K562 (cell line): ENCODE results near the gene MYEF2. TPM values are rescaled to one million over a fixed set of nuclear protein-coding genes. Genes with fewer than 3 reads are reported as not detected.

Source experiments
- ATAC-seq: fragments of 200-7000 bp; cut with Tn5 transposase; 3 replicates; pipeline ENCODE4 v1.9.1; 2020; ENCODE audit warnings: moderate library complexity
- BruUV-seq: library from RNA; stranded (reverse); fragments of 400-500 nt; replicated peaks from 2 replicates; lab custom pipeline; 2021; lab: Mats Ljungman, UMichigan
- CTCF ChIA-PET: fragments of 300-600 bp; formaldehyde crosslinking; extraction: SDS; loops from one replicate; lab custom pipeline; 2021; ENCODE audit warnings: low intra/inter-chr PET ratio; lab: Yijun Ruan, JAX
- POLR2A ChIA-PET: fragments of 300-600, 350-650 bp; sonication (Branson Sonifier 250); formaldehyde crosslinking; extraction: SDS; loops from one replicate; lab custom pipeline; 2021; ENCODE audit warnings: antibody characterized with exemption, inconsistent platforms; lab: Yijun Ruan, JAX
- DNase-seq, 4 experiments: peaks; one replicate each; pipeline versions ENCODE4 v3.0.0 to v3.0.0-alpha.2; 2011 to 2018; ENCODE audit warnings: low spot score in 3 of 4, mixed read lengths in 3 of 4; ENCODE audit errors: extremely low read depth in 1 of 4
- FAIRE-seq: peaks from 2 replicates; lab custom pipeline; 2011; peaks lifted over from hg19 to GRCh38; lab: Jason Lieb, UNC
- H2AFZ ChIP-seq: 2 replicates; pipeline ENCODE4 v1.6.0; 2011; ENCODE audit warnings: low read depth, low read length, control low read depth, inconsistent platforms
- H3K27ac ChIP-seq: fragments of 200-600 bp; 3 replicates; pipeline ENCODE4 v1.8.0; 2011; ENCODE audit warnings: low read depth, mild to moderate bottlenecking, control low read depth, inconsistent platforms, low read length, moderate library complexity, mixed read lengths; ENCODE audit errors: extremely low read depth
- H3K27me3 ChIP-seq, 2 experiments: fragments of 300-600 bp in 1 of 2; 2 replicates in 1 of 2; 3 replicates in 1 of 2; pipeline versions ENCODE4 v1.6.0 to v1.8.0; 2011; ENCODE audit warnings: inconsistent platforms in 2 of 2, low read length in 2 of 2, mild to moderate bottlenecking in 1 of 2, mixed read lengths in 1 of 2, moderate library complexity in 1 of 2; ENCODE audit not compliant: control insufficient read depth in 2 of 2, insufficient read depth in 2 of 2
- H3K36me3 ChIP-seq: fragments of 300-600 bp; 3 replicates; pipeline ENCODE4 v1.8.0; 2011; ENCODE audit warnings: mild to moderate bottlenecking, low read length, inconsistent platforms; ENCODE audit not compliant: control insufficient read depth, insufficient read depth
- H3K4me1 ChIP-seq, 2 experiments: fragments of 200-600 bp in 1 of 2; replicated peaks in 1 of 2; 2 replicates in 1 of 2; 3 replicates in 1 of 2; pipeline versions ENCODE4 v1.5.1 to v1.8.0; 2011; ENCODE audit warnings: inconsistent platforms in 2 of 2, low read length in 2 of 2, mild to moderate bottlenecking in 1 of 2, mixed read lengths in 1 of 2, moderate library complexity in 1 of 2; ENCODE audit not compliant: control insufficient read depth in 2 of 2, insufficient read depth in 2 of 2
- H3K4me2 ChIP-seq: 2 replicates; pipeline ENCODE4 v1.6.1; 2011; ENCODE audit warnings: low read length, control low read depth, inconsistent platforms, mixed read lengths; ENCODE audit not compliant: insufficient read depth
- H3K4me3 ChIP-seq: fragments of 200-600 bp; sonication (generic), shearing (Covaris generic); 2 replicates; pipeline ENCODE4 v1.5.1; 2016; ENCODE audit warnings: control low read depth, inconsistent platforms
- H3K79me2 ChIP-seq: fragments of 200-600 bp; 3 replicates; pipeline ENCODE4 v1.8.0; 2011; ENCODE audit warnings: low read length, inconsistent platforms; ENCODE audit not compliant: control insufficient read depth, insufficient read depth
- H3K9ac ChIP-seq, 2 experiments: 2 replicates each; pipeline versions ENCODE4 v1.6.0 to v1.6.1; 2011; ENCODE audit warnings: low read depth in 2 of 2, low read length in 2 of 2, control low read depth in 1 of 2, inconsistent platforms in 1 of 2, mild to moderate bottlenecking in 1 of 2, mixed read lengths in 1 of 2; ENCODE audit not compliant: insufficient read depth in 1 of 2
- H3K9me1 ChIP-seq: one replicate; pipeline ENCODE4 v1.6.0; 2011; ENCODE audit warnings: inconsistent platforms, mild to moderate bottlenecking, low read length, moderate library complexity; ENCODE audit not compliant: control insufficient read depth, insufficient read depth
- H3K9me3 ChIP-seq: replicated peaks from 2 replicates; pipeline ENCODE4 v1.5.1; 2011; ENCODE audit warnings: low read depth, low read length, inconsistent platforms; ENCODE audit not compliant: control insufficient read depth, insufficient read depth
- H4K20me1 ChIP-seq: replicated peaks from 2 replicates; pipeline ENCODE4 v1.6.1; 2011; ENCODE audit warnings: low read length, inconsistent platforms, mixed read lengths; ENCODE audit not compliant: control insufficient read depth, insufficient read depth
- ATF7 ChIP-seq: fragments of 450-650 bp; IDR thresholded peaks from 2 replicates; pipeline ENCODE4 v1.7.1; 2014; ENCODE audit warnings: mild to moderate bottlenecking, moderate library complexity
- CREBBP ChIP-seq: IDR thresholded peaks from one replicate; pipeline ENCODE4 v1.6.1; 2012; ENCODE audit warnings: low read depth, mild to moderate bottlenecking, control low read depth, inconsistent platforms, low read length
- ETS2 ChIP-seq: IDR thresholded peaks from 2 replicates; pipeline ENCODE4 v1.6.1; 2016; ENCODE audit warnings: borderline replicate concordance, missing genetic modification characterization, mild to moderate bottlenecking, moderate library complexity, missing compliant biosample characterization; ENCODE audit not compliant: poor library complexity, severe bottlenecking
- ETV6 ChIP-seq, 3 experiments: fragments of 150-350 bp in 1 of 3; sonication (generic) in 1 of 3; formaldehyde crosslinking in 1 of 3; IDR thresholded peaks; 2 replicates each; pipeline versions ENCODE4 v1.6.1 to v1.8.0; 2014 to 2022; ENCODE audit warnings: borderline replicate concordance in 2 of 3, low read depth in 2 of 3, antibody characterized with exemption in 1 of 3, low read length in 1 of 3, mild to moderate bottlenecking in 1 of 3, missing genetic modification reagents in 1 of 3
- JUNB ChIP-seq: fragments of 450-650 bp; formaldehyde crosslinking; conservative IDR thresholded peaks from 2 replicates; pipeline ENCODE4 v1.4.0; 2020; ENCODE audit warnings: mild to moderate bottlenecking
- KDM5B ChIP-seq: fragments of 200-600 bp; sonication (generic); IDR thresholded peaks from 2 replicates; pipeline ENCODE4 v1.6.1; 2012; ENCODE audit warnings: low read depth, mild to moderate bottlenecking, moderate library complexity, low read length, control low read depth, inconsistent platforms; ENCODE audit not compliant: insufficient replicate concordance
- MCM7 ChIP-seq, 2 experiments: fragments of 450-650 bp; IDR thresholded peaks; 2 replicates each; pipeline ENCODE4 v1.6.1; 2016 to 2018
- NR2F6 ChIP-seq: fragments of 450-650 bp; formaldehyde crosslinking; IDR thresholded peaks from 2 replicates; pipeline ENCODE4 v1.4.0; 2020; ENCODE audit warnings: mild to moderate bottlenecking
- U2AF1 ChIP-seq: fragments of 200-400 bp; formaldehyde crosslinking; optimal IDR thresholded peaks from 2 replicates; pipeline ENCODE3; 2017; ENCODE audit warnings: mild to moderate bottlenecking, low read depth, low read length, moderate library complexity
- ZFP36 ChIP-seq: fragments of 150-350 bp; IDR thresholded peaks from 2 replicates; pipeline ENCODE4 v1.6.1; 2018; ENCODE audit warnings: low read length, low read depth; ENCODE audit not compliant: partially characterized antibody
- ZKSCAN8 ChIP-seq: fragments of 200-800 bp; sonication (Bioruptor generic); IDR thresholded peaks from 2 replicates; pipeline ENCODE4 v1.6.1; 2016; ENCODE audit warnings: missing genetic modification characterization, missing compliant biosample characterization
- ZNF561 ChIP-seq: fragments of 450-650 bp; formaldehyde crosslinking; conservative IDR thresholded peaks from 2 replicates; pipeline ENCODE4 v1.4.0; 2020; ENCODE audit warnings: mild to moderate bottlenecking, moderate library complexity
- WGBS: fragments of 100-300 bp; shearing (Covaris generic); methylation state at CpG from one replicate; pipeline ENCODE4 v1.1.6; 2016; ENCODE audit warnings: low coverage, mixed read lengths; ENCODE audit not compliant: insufficient coverage; ENCODE audit errors: missing lambda C conversion rate; 5-methylcytosine and 5-hydroxymethylcytosine counted together
- in situ Hi-C: fragments of 300-500 bp; cut with MboI; formaldehyde crosslinking; loops from 4 replicates; pipeline ENCODE4 v1.15.0; 2018; ENCODE audit warnings: inconsistent platforms, mixed read lengths
- intact Hi-C: fragments of 100-400 bp; cut with micrococcal nuclease; formaldehyde crosslinking; loops from 2 replicates; pipeline ENCODE4 v1.14.2; 2022
- polyA plus RNA-seq, 8 experiments: library from polyadenylated mRNA; depleted of rRNA in 4 of 8; stranded (reverse) in 5 of 8; unstranded in 3 of 8; fragments of >200 nt; fragmentation: Nextera tagmentation in 2 of 8; fragmentation: Illumina TruSeq in 1 of 8; extraction: Ambion mirVana in 2 of 8; extraction: Trizol in 1 of 8; gene quantifications; 2 replicates each; pipeline versions ENCODE4 v1.2.1 to v1.2.3, GENCODE V29; 2011 to 2014; ENCODE audit warnings: inconsistent platforms in 1 of 8, missing spikeins in 1 of 8
- total RNA-seq, 7 experiments: library from RNA; depleted of rRNA in 6 of 7; stranded (reverse); fragments of >200 nt in 6 of 7; fragmentation: Illumina TruSeq in 2 of 7; extraction: Trizol in 2 of 7; gene quantifications; 2 replicates each; pipeline versions ENCODE4 v1.2.1 to v1.2.3, GENCODE V29; 2011 to 2021; ENCODE audit warnings: low replicate concordance in 1 of 7
- TF ChIP-seq, protein P1 (sequence below): fragments of 250-450 bp; sonication (Bioruptor Pico); IDR thresholded peaks from 2 replicates; pipeline ENCODE4 v1.5.0; 2021
- TF ChIP-seq, protein P2 (sequence below): fragments of 250-450 bp; sonication (Bioruptor Pico); IDR thresholded peaks from 2 replicates; pipeline ENCODE4 v1.4.0; 2020; ENCODE audit warnings: borderline replicate concordance
- TF ChIP-seq, protein P3 (sequence below): sonication (generic); formaldehyde crosslinking; IDR thresholded peaks from 2 replicates; pipeline ENCODE4 v1.8.0; 2022; ENCODE audit warnings: mild to moderate bottlenecking, missing genetic modification reagents, borderline replicate concordance

The MYEF2 gene
- total and polyA plus RNA-seq, 9 of the 15 experiments (the other 6 are each of a cell fraction or from before 2014, with no cell fraction given), result 0.03 to 0.82 (median 0.19) TPM

DNA sequence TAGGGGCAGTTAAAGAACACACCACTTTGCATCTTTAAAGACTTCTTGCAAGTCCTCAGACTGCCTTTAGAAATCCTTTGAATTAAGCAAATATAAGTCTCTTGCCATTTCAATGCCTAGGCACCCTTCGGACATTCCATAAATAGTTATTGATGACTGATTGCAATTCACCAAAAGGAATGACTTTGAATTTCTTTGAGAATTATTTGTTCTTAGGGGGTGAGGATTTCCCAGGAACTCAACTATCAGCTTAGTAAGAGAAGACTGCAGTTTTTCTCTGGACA, 495 bp upstream of the MYEF2 start (continued):
- TF ChIP-seq, protein P1, sequence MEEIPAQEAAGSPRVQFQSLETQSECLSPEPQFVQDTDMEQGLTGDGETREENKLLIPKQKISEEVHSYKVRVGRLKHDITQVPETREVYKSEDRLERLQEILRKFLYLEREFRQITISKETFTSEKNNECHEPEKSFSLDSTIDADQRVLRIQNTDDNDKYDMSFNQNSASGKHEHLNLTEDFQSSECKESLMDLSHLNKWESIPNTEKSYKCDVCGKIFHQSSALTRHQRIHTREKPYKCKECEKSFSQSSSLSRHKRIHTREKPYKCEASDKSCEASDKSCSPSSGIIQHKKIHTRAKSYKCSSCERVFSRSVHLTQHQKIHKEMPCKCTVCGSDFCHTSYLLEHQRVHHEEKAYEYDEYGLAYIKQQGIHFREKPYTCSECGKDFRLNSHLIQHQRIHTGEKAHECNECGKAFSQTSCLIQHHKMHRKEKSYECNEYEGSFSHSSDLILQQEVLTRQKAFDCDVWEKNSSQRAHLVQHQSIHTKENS (CRISPR knock-in tag), result no peak
- TF ChIP-seq KDM5B, result no peak

DNA sequence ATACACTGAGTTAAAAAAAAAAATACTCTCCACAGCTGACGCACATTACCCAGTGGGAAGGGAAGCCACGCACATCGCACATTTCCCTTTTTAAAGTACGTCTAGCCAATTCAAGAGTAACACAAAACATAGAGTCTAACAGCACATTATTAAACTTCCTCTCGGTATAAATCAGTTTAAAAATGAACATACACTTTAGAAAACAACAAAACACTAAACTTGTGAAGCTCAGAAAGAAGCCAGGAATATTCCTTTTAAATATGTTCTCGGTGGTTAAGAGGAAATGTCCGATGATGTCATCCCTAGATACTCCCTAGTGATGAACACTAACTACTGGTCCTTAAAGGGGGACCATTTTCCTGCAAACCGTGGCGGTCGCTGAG, 721 bp downstream of the MYEF2 start:
- BruUV-seq, result no TSS peak
- Histone ChIP-seq H4K20me1 (no peaks in the 10 kb centered on the region), H3K4me1 (peaks cover 0 to 6% of the 10 kb centered on the region in 2 experiments; a peak in 2 of 5 replicates), H3K36me3 (no peaks in the 10 kb centered on the region), H3K79me2 (no peaks in the 10 kb centered on the region), H3K27ac (no peak overlapping the region), H2AFZ (no peak overlapping the region), H3K27me3 (no peaks in the 10 kb centered on the region), H3K9ac (no peak overlapping the region), H3K9me1 (no peaks in the 10 kb centered on the region), H3K4me3 (0 out of 2 replicates have a peak overlapping the region, but pooled peaks have one; percentile 15), H3K9me3 (no peaks in the 10 kb centered on the region), H3K4me2 (no peak overlapping the region)
- ATAC-seq, result no peak; the same call in 2 of the 3 replicates
- ChIA-PET CTCF (no interaction called here), POLR2A (no interaction called here)
- in situ Hi-C loops, result no loop called here
- intact Hi-C loops, result no loop called here
- WGBS, result 2% methylated on average over 10 of the region's 10 CpGs
- no peak for DNase-seq
- no peak for FAIRE-seq
- TF ChIP-seq, protein P2, sequence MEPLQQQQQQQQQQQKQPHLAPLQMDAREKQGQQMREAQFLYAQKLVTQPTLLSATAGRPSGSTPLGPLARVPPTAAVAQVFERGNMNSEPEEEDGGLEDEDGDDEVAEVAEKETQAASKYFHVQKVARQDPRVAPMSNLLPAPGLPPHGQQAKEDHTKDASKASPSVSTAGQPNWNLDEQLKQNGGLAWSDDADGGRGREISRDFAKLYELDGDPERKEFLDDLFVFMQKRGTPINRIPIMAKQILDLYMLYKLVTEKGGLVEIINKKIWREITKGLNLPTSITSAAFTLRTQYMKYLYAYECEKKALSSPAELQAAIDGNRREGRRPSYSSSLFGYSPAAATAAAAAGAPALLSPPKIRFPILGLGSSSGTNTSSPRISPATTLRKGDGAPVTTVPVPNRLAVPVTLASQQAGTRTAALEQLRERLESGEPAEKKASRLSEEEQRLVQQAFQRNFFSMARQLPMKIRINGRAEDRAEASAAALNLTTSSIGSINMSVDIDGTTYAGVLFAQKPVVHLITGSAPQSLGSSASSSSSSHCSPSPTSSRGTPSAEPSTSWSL (CRISPR knock-in tag), result no peak
- no peak for TF ChIP-seq U2AF1
- no peak for TF ChIP-seq ZFP36
- no peak for TF ChIP-seq ZNF561 (CRISPR knock-in tag)
- no peak for TF ChIP-seq CREBBP
- no peak for TF ChIP-seq NR2F6 (CRISPR knock-in tag)
- TF ChIP-seq JUNB (CRISPR knock-in tag), result no peak
- TF ChIP-seq ETS2, result no peak
- TF ChIP-seq, protein P3, sequence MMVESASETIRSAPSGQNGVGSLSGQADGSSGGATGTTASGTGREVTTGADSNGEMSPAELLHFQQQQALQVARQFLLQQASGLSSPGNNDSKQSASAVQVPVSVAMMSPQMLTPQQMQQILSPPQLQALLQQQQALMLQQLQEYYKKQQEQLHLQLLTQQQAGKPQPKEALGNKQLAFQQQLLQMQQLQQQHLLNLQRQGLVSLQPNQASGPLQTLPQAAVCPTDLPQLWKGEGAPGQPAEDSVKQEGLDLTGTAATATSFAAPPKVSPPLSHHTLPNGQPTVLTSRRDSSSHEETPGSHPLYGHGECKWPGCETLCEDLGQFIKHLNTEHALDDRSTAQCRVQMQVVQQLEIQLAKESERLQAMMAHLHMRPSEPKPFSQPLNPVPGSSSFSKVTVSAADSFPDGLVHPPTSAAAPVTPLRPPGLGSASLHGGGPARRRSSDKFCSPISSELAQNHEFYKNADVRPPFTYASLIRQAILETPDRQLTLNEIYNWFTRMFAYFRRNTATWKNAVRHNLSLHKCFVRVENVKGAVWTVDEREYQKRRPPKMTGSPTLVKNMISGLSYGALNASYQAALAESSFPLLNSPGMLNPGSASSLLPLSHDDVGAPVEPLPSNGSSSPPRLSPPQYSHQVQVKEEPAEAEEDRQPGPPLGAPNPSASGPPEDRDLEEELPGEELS, result no peak
- TF ChIP-seq ZKSCAN8 (CRISPR knock-in tag), result no peak
- 0 out of 2 replicates have a peak, but pooled peaks have one; percentile 13 for TF ChIP-seq ATF7
- TF ChIP-seq MCM7 (IDR thresholded peaks at IDR 0.05), result no peak
- no peak for TF ChIP-seq ETV6 (IDR thresholded peaks at IDR 0.05; ENCODE audit: borderline replicate concordance in 1 of 2, low read depth in 2 of 2, low read length in 1 of 2)
- no peak for TF ChIP-seq ETV6 (CRISPR knock-in tag; IDR thresholded peaks at IDR 0.05; ENCODE audit: borderline replicate concordance)
